ENCODE data around the gene MTA3.

The MTA3 gene

DNA sequence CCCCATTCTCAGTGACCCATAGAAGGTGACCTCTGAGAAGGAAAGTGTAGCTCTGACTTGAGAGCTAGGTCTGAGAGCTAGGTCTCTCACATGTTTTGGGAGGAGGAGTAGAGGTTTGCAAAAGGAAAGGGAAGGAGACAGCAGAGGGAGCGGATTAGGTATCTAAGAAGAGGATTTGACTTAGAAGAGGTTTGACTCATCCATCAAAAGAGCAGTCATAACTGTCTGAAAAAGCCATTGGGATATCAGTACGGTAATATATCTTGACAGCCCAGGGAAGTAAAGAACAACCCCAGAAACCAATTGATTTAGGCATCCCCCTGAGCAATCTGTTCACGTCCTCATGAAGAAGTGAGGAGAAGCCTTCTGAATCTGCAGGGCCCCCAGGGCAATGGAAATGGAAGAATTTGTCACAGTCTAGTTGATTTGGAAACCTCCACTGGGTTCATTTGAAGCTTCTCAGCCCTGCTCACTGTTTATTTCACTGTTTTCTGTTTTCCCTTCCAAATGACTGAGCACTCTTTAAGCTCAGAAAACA is 176.2 kb downstream of the MTA3 start:
- no peak for DNase-seq (ENCODE audit: low read depth)
- no peak for TF ChIP-seq CTCF (conservative IDR thresholded peaks at IDR 0.05; ENCODE audit: control insufficient read depth, insufficient read depth, low read depth, low read length)
- H3K4me3 ChIP-seq (ENCODE audit: control insufficient read depth, low read depth, low read length) = no peak overlapping the region

- TF ChIP-seq CTCF (conservative IDR thresholded peaks at IDR 0.05; ENCODE audit: control insufficient read depth, insufficient read depth, low read depth, low read length) = no peak
- DNase-seq (ENCODE audit: low read depth) = no peak
- no peak overlapping the region for H3K4me3 ChIP-seq (ENCODE audit: control insufficient read depth, low read depth, low read length)
These were observed 179.0 kb downstream of the MTA3 start for GRCh38 chr2:42747422-42747821.

DNA sequence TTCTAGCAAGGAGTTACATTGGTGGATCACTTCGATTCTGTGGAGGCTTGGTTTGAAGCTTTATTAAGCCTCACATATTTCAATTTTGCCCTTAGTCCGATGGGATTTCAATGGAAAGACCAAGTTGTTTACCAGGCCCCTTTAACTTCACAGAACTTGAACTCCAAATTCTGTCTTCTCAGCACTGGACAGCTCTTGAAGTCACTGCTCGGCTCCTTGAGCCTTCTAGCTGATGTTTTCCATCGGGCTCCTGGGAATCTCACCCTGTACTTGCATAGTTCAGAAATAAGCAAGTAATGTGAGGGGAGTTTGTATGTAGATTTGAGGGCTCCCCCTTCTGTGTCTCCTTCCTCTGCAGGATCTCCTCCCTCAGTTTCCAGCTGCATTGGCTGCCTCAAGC is 180.4 kb downstream of the MTA3 start:
- no peak for TF ChIP-seq CTCF (conservative IDR thresholded peaks at IDR 0.05; ENCODE audit: control insufficient read depth, insufficient read depth, low read depth, low read length)
- DNase-seq (ENCODE audit: low read depth) = no peak
- H3K4me3 ChIP-seq (ENCODE audit: control insufficient read depth, low read depth, low read length) = no peak overlapping the region

DNA sequence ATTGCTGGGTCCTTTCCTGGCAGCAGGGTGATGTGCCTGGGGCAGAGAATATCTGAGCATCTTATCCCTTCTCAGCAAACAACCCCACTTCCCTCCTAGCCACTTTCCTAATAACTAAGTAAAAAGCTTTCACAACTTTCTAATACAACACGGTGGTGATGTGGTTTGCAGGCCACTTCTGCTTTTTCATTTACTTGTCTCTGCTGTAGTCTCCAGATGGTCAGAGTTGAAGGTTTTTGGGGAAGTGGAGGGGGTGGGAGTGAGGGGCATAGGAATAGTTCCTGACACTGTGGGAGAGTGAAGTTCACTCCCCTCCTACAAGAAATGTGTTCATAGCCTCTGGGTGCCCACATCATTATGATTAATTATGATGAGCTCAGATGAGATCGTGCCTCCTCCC is 183.9 kb downstream of the MTA3 start:
- H3K4me3 ChIP-seq (ENCODE audit: control insufficient read depth, low read depth, low read length) = no peak overlapping the region
- TF ChIP-seq CTCF (conservative IDR thresholded peaks at IDR 0.05; ENCODE audit: control insufficient read depth, insufficient read depth, low read depth, low read length) = no peak
- no peak for DNase-seq (ENCODE audit: low read depth)

GRCh38 chr2:42752816-42753813 is 184.7 kb downstream of the MTA3 start:
- DNase-seq (ENCODE audit: low read depth) = no peak
- no peak overlapping the region for H3K4me3 ChIP-seq (ENCODE audit: control insufficient read depth, low read depth, low read length)
- TF ChIP-seq CTCF (conservative IDR thresholded peaks at IDR 0.05; ENCODE audit: control insufficient read depth, insufficient read depth, low read depth, low read length) = no peak

- peak; percentile 22 for DNase-seq (ENCODE audit: low read depth)
- H3K4me3 ChIP-seq (ENCODE audit: control insufficient read depth, low read depth, low read length) = no peak overlapping the region
- no peak for TF ChIP-seq CTCF (conservative IDR thresholded peaks at IDR 0.05; ENCODE audit: control insufficient read depth, insufficient read depth, low read depth, low read length)
These were observed 185.8 kb downstream of the MTA3 start for GRCh38 chr2:42754021-42754775.
